Natural killer cell (primary cell): ENCODE data around the gene DSG4. TPM values are rescaled to one million over a fixed set of nuclear protein-coding genes. Genes with fewer than 3 reads are reported as not detected.

ENCODE experiments used
- ATAC-seq, 3 donors: fragments of 150-1000 bp in 2 of 3; fragments of 200-7000 bp in 1 of 3; cut with Tn5 transposase; 1 replicate in 1 of 3; 2 replicates in 2 of 3; pipeline ENCODE4 v1.10.0; 2021; ENCODE audit warnings: mild to moderate bottlenecking in 2 of 3, moderate library complexity in 2 of 3
- DNase-seq, 2 donors: peaks; one replicate each; pipeline versions ENCODE4 v3.0.0 to v3.0.0-alpha.2; 2013 to 2021; ENCODE audit warnings: mixed read lengths in 1 of 2
- H3K27ac ChIP-seq: one replicate; pipeline ENCODE4 v1.5.1; 2013; ENCODE audit warnings: mild to moderate bottlenecking, low read length
- H3K27me3 ChIP-seq: one replicate; pipeline ENCODE4 v1.6.1; 2013; ENCODE audit warnings: low read length; ENCODE audit not compliant: control insufficient read depth, insufficient read depth
- H3K36me3 ChIP-seq: one replicate; pipeline ENCODE4 v1.6.1; 2013; ENCODE audit warnings: low read length; ENCODE audit not compliant: control insufficient read depth, insufficient read depth
- H3K4me1 ChIP-seq: one replicate; pipeline ENCODE4 v1.6.1; 2013; ENCODE audit warnings: low read length; ENCODE audit not compliant: control insufficient read depth, insufficient read depth
- H3K4me3 ChIP-seq: one replicate; pipeline ENCODE4 v1.5.1; 2013; ENCODE audit warnings: low read length
- H3K9me3 ChIP-seq: one replicate; pipeline ENCODE4 v1.6.1; 2013; ENCODE audit warnings: low read length; ENCODE audit not compliant: control insufficient read depth, insufficient read depth
- H3K27ac Mint-ChIP-seq, 2 donors: one replicate each; pipeline ENCODE4 v1.8.0; 2022; ENCODE audit warnings: mild to moderate bottlenecking in 2 of 2, mixed read lengths in 2 of 2, moderate library complexity in 1 of 2
- H3K27me3 Mint-ChIP-seq, 2 donors: one replicate each; pipeline ENCODE4 v1.8.0; 2022; ENCODE audit warnings: low read depth in 2 of 2, mixed read lengths in 2 of 2
- H3K36me3 Mint-ChIP-seq: one replicate; pipeline ENCODE4 v1.8.0; 2022; ENCODE audit warnings: mixed read lengths
- H3K4me1 Mint-ChIP-seq, 2 donors: one replicate each; pipeline ENCODE4 v1.8.0; 2022; ENCODE audit warnings: mixed read lengths in 2 of 2
- H3K4me3 Mint-ChIP-seq: one replicate; pipeline ENCODE4 v1.8.0; 2022; ENCODE audit warnings: mild to moderate bottlenecking, moderate library complexity, mixed read lengths
- H3K9me3 Mint-ChIP-seq, 2 donors: one replicate each; pipeline ENCODE4 v1.8.0; 2022; ENCODE audit warnings: mixed read lengths in 2 of 2
- WGBS: methylation state at CpG from one replicate; pipeline ENCODE4 v1.1.7; 2013; ENCODE audit warnings: missing lambda C conversion rate; ENCODE audit not compliant: insufficient coverage; 5-methylcytosine and 5-hydroxymethylcytosine counted together
- intact Hi-C: fragments of 100-400 bp; cut with micrococcal nuclease; formaldehyde crosslinking; loops from one replicate; pipeline ENCODE4 v1.14.2; 2022
- total RNA-seq, 4 donors: library from RNA; stranded (reverse); fragments of 120-200 nt in 1 of 4; gene quantifications; one replicate each; pipeline versions ENCODE4 v1.2.3 to v1.2.4, GENCODE V29; 2013 to 2022
- TF ChIP-seq, protein P1 (sequence below): fragments of 200-600 bp; IDR thresholded peaks from one replicate; pipeline ENCODE4 v1.8.0; 2022; ENCODE audit warnings: antibody characterized with exemption

DSG4 gene
- total RNA-seq, 3 donors from 2014 or later (not counting 1 experiment from before 2014, with no cell fraction given): not detected

DNA sequence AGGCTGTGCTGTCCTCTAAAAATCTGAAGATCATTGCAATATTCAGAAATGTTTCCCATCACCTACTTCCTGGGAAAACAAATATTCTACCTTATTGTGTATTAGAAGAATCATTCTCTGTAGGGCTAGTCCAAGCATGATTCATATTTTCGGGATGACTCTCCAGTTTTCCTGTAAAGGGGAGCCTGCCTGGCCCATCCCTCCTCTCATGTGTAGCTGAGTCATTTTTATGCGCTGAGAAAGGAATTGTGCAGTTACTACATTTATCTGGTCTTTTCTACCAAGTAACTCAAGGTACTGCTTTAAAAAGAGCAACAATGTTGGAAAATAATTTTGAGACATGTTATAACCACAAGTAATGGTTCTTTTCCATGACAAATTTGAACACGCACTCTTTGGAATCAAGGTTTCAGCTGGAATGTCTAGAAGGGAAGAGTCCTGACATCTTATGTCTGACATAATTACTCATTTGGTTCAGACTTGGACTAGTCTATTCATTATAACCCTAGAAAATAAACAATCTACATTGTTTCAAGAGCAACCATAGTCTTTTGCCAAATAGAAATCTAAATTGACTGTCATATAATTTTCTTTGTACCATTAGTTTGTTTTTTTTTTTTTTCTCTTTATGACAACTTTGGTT lies 77.6 kb downstream of the DSG4 start:
- intact Hi-C loops: no loop called here
- WGBS: 96% methylated on average over 2 of the region's 3 CpGs
- Histone ChIP-seq H3K4me1 (no peaks in the 10 kb centered on the region), H3K4me3 (no peak overlapping the region), H3K27me3 (no peaks in the 10 kb centered on the region), H3K9me3 (no peaks in the 10 kb centered on the region), H3K36me3 (no peaks in the 10 kb centered on the region), H3K27ac (no peak overlapping the region)
- ATAC-seq: no peak
- Mint-ChIP-seq H3K27me3 (peaks cover 0 to 6% of the 10 kb centered on the region in 2 donors), H3K27ac (no peak overlapping the region), H3K9me3 (peaks cover 0 to 2% of the 10 kb centered on the region in 2 donors), H3K4me3 (no peak overlapping the region), H3K4me1 (no peaks in the 10 kb centered on the region), H3K36me3 (no peaks in the 10 kb centered on the region)
- TF ChIP-seq, protein P1, sequence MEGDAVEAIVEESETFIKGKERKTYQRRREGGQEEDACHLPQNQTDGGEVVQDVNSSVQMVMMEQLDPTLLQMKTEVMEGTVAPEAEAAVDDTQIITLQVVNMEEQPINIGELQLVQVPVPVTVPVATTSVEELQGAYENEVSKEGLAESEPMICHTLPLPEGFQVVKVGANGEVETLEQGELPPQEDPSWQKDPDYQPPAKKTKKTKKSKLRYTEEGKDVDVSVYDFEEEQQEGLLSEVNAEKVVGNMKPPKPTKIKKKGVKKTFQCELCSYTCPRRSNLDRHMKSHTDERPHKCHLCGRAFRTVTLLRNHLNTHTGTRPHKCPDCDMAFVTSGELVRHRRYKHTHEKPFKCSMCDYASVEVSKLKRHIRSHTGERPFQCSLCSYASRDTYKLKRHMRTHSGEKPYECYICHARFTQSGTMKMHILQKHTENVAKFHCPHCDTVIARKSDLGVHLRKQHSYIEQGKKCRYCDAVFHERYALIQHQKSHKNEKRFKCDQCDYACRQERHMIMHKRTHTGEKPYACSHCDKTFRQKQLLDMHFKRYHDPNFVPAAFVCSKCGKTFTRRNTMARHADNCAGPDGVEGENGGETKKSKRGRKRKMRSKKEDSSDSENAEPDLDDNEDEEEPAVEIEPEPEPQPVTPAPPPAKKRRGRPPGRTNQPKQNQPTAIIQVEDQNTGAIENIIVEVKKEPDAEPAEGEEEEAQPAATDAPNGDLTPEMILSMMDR: no peak
- DNase-seq: no peak

Other genes with a start within 250 kb of the DSG4 start
- under 1 TPM in 2 of 3 donors, not detected in 1; 0.05 to 0.50 TPM for gene DSC1, start 213.9 kb upstream of the DSG4 start, total RNA-seq
- gene DSG1, start 58.6 kb upstream of the DSG4 start, total RNA-seq: not detected
- under 1 TPM in 1 of 3 donors, not detected in 2; 0.28 TPM for gene DSG3, start 71.0 kb downstream of the DSG4 start, total RNA-seq
- gene DSG2, start 121.4 kb downstream of the DSG4 start, total RNA-seq: under 1 TPM in 2 of 3 donors, not detected in 1; 0.05 to 0.53 TPM
- not detected for gene TTR, start 215.1 kb downstream of the DSG4 start, total RNA-seq